GM13977 (cell line): ENCODE data around the gene IL1R2.

Source experiments
- DNase-seq: peaks from one replicate; pipeline ENCODE4 v3.0.0; 2012; ENCODE audit warnings: low spot score
- CTCF ChIP-seq: IDR thresholded peaks from 2 replicates; pipeline ENCODE4 v1.5.1; 2012; ENCODE audit warnings: mild to moderate bottlenecking, control low read depth; ENCODE audit not compliant: insufficient read depth; ENCODE audit errors: extremely low read depth, missing control alignments
- in situ Hi-C: fragments of 300-500 bp; cut with MboI; formaldehyde crosslinking; loops from one replicate; pipeline ENCODE4 v1.12.0; 2022; ENCODE audit warnings: low sequenced_read_pairs, low pct_unique_long_range_greater_than_20kb, mixed read lengths, inconsistent platforms; ENCODE audit not compliant: unreplicated experiment

Gene IL1R2

DNA sequence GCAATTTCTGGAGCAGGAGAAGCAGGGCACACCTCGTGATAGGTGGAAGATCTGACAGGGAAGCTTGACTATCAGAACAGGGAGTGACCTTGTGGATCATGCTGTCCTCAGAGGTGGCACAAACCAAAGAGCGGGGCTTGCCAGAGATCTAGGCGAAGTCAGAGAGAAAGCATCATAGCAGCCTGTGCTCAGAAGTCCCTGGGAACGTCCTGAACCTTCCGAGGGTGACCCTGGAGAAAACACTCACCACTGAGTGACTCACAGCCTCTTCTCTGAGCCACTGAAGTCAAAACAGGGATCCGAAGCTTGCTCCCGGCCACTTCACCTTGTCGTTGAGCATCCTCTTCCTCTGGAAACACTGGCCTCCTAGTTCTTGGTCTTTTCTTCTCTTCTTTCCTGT lies 56.7 kb downstream of the IL1R2 start:
- no peak for DNase-seq
- TF ChIP-seq CTCF, result no peak
- in situ Hi-C loops, result no loop called here

- DNase-seq, result no peak
- TF ChIP-seq CTCF, result no peak
- in situ Hi-C loops, result no loop called here
Observed at GRCh38 chr2:102049756-102050443, 58.1 kb downstream of the IL1R2 start.

- TF ChIP-seq CTCF, result no peak
- no peak for DNase-seq
- in situ Hi-C loops, result no loop called here
Observed at GRCh38 chr2:102050854-102051391, 59.2 kb downstream of the IL1R2 start.

GRCh38 chr2:102051692-102052277 lies 60.0 kb downstream of the IL1R2 start:
- no peak for DNase-seq
- TF ChIP-seq CTCF, result no peak
- in situ Hi-C loops, result no loop called here

- TF ChIP-seq CTCF, result no peak
- in situ Hi-C loops, result no loop called here
- no peak for DNase-seq
Observed at GRCh38 chr2:102052365-102052764, 60.6 kb downstream of the IL1R2 start.

- no peak for TF ChIP-seq CTCF
- no peak for DNase-seq
- in situ Hi-C loops, result no loop called here
Observed at GRCh38 chr2:102053096-102053495, 61.3 kb downstream of the IL1R2 start.
